Stimulated activated CD4-positive, alpha-beta T cell treated with anti-CD3 and anti-CD28 coated beads, TNF-alpha, amount 100 ng/mL, for 4 hours (primary cell): ENCODE data around the gene EGFL6.
"Not testable (repeated sequence)": the region's sequence is repeated elsewhere in the genome, so short reads cannot be mapped to it uniquely, and the experiment has no call there.

Source experiments
- DNase-seq, 3 experiments: peaks; one replicate each; pipeline ENCODE4 v3.0.0-alpha.2; 2020; ENCODE audit warnings: low read depth in 3 of 3

The EGFL6 gene

DNA sequence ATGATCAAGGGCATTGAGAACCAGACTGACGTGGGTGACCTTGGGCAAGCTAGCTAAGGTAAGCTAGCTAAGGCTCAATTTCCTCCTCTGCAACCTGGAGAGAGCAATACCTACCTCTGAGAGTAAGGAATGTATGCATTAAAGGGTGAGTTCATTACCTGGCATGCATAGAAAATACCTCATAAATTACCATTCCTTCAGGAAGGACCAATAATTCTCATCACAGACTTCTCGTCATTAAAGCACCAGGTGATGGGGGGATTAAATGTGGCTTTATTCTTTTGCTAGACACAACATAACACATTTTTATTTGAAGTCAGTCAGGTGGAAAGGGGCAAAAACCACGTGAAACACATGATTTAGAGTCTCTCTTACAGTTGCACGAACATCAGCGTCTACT, 21.5 kb downstream of the EGFL6 start:
- DNase-seq = no peak

- no peak for DNase-seq
These were observed 28.5 kb downstream of the EGFL6 start for GRCh38 chrX:13597874-13598273.

DNA sequence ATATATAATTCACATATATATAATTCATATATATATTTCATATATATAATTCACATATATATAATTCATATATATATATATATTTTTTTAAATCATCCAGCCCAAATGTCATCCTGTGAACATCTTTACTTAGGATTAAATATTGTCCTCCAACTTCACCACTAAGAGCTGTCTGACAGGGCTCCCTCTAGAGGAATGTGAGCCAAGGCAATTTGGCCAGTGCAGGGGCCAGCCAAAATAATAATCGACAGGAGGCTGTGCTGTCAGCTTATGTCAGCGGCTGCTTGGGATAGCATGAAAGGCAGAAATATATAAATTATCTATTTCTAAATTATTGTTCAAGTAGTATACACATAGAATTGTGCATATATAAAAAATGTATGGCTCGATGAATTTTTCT, 29.5 kb downstream of the EGFL6 start:
- DNase-seq = no peak

GRCh38 chrX:13599491-13599890, 30.1 kb downstream of the EGFL6 start:
- DNase-seq = no peak

DNA sequence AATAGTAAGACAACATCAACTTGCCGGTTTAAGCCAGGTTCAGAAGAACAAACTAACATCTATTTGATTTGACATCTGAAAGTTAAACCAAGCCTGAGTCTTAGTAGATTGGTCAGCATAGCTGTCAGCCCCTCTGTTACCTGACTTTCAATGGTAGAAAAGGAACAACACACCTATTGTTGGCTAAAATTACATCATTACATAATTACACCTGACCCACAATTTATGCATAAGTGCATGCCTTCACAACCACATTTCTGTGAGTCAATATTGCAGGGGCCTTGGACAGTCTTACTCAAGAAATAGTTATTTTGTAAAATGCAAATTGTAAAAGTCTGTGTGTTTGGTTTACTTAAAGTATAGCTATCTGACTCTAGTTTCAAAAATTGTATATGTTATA, 36.2 kb downstream of the EGFL6 start:
- no peak for DNase-seq

- no peak for DNase-seq
These were observed 38.1 kb downstream of the EGFL6 start for GRCh38 chrX:13607331-13607995.

GRCh38 chrX:13607996-13608365, 38.6 kb downstream of the EGFL6 start:
- DNase-seq = no peak

GRCh38 chrX:13614154-13614553, 44.8 kb downstream of the EGFL6 start:
- no peak for DNase-seq

DNA sequence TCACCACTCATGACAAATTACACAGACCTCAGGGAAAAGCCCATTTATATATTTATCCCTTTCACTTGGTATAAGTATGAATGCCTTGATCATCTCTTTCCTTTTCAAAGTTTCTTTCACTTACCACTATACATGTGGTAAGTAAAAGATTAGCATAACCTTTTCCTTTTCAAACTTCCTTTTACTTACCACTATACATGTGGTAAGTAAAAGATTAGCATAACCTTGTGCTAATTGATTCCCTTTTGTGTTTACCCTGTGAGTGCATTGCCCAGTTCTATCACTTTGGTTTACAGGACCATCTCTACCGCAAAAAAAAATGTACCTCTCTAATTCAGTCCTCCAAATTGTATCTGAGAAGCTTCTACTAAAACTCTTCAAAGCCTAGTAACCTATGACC, 50.8 kb downstream of the EGFL6 start:
- DNase-seq = no peak

DNA sequence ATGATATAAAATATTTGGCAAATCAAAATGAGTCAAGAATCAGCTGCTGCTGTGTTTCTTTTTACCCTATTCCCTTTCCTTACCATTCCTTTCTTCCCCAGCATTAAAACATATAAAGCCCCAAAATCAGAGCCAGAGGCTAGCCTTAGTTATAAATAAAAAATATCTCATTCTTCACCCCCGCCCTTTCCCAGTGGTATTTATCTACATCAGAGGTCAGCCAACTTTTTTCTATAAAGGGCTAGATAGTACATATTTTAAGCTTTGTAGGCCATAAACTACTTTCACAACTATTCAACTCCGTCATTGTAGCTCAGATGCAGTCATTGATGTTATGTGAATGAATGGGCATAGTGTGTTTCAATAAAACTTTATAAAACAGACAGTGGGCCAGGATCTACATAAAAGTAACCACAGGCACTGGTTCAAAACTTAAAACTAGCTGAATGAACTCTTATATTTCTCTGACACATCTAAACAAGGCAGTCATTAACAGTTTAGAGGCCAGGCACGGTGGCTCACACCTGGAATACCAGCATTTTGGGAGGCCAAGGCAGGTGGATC, 53.1 kb downstream of the EGFL6 start:
- DNase-seq = no peak

DNA sequence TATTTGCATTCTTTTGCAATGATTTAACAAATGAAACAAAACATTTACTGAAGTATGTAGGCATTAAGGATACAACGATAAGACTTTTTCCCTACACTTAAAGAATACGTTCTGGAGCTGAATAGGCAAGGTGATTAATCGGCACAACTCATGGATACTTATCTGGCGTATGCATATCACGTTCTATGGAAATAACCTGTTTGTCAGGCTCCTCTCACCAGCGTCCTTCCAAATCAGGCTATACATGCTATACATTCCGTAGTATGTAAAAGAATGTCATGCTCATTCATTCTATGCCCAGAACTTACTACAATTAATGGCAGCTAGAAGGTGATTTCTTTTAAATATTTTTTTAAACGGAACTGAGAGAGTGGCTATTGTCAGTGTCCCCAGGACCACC, 57.9 kb downstream of the EGFL6 start:
- DNase-seq = no peak

GRCh38 chrX:13637224-13637623, 67.8 kb downstream of the EGFL6 start:
- DNase-seq = not testable (repeated sequence)

- DNase-seq = no peak
These were observed 68.6 kb downstream of the EGFL6 start for GRCh38 chrX:13638021-13638420.

GRCh38 chrX:13638826-13639225, 69.4 kb downstream of the EGFL6 start:
- DNase-seq = no peak

DNA sequence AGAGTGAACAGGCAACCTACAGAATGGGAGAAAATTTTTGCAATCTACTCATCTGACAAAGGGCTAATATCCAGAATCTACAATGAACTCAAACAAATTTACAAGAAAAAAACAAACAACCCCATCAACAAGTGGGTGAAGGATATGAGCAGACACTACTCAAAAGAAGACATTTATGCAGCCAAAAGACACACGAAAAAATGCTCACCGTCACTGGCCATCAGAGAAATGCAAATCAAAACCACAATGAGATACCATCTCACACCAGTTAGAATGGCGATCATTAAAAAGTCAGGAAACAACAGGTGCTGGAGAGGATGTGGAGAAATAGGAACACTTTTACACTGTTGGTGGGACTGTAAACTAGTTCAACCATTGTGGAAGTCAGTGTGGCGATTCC, 72.3 kb downstream of the EGFL6 start:
- not testable (repeated sequence) for DNase-seq

DNA sequence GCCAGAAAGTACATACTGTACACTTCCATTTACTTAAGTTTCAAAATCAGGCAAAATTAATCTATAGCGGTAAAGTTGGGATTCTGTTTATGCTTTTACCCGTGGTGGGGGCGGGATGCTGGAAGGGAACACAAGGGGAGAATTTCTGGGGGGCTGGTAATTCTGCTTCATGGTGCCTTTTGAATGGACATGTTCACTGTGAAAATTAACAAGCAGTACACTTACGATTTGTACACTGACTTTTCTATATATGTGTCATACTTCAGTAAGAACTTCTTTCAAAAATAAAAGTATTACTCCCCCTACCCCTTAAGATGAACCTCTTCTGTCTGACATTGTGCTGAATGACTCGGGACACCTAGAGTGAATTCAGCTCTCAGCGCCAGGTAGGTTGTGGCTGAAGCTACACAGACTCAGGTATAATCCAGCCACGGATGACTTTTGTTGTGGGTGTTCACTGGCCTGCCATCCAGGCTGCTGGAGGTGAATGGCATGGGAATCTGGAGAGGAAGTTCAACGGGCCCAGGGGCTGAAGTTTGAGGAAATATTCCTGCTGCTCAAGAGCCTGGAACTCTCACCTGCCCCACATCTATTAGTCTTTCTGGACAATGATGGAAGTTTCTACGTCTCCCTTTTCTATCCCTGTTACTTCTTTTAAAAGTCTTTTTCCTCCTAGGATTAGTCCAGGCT, 76.2 kb downstream of the EGFL6 start:
- no peak for DNase-seq

DNA sequence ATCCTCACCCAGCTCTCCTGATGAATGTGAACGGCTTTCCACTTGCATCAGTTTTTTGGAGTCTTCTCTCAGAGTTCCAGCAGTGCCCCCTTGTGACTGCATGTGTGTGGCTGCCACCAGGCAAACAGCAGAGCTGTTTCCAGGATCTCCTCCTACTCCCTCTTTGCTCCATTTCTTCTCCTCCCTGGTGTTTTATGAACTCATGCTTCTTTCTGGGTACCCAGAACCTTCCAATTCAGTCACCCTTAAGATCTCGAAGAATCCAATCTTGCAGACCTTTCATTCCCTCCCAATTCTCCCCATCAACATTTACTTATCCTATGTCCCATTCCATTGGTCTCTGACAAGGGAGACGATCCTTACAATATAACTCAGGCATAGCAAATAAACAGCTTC, 76.8 kb downstream of the EGFL6 start:
- DNase-seq = no peak

GRCh38 chrX:13647709-13648212, 78.4 kb downstream of the EGFL6 start:
- peak in 2 of 3 experiments; percentile 31 to 49 for DNase-seq

DNA sequence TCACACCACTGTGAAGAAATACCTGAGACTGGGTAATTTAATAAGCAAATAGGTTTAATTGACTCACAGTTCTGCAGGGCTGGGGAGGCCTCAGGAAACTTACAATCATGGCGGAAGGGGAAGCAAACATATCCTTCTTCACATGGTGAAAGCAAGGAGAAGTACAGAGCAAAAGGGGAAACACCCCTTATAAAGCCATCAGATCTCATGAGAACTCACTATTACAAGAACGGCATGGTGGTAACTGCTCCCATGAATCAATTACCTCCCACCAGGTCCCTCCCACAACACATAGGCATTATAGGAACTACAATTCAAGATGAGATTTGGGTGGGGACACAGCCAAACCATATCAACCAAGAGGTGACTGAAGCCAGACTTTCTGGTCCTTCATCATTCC, 78.9 kb downstream of the EGFL6 start:
- not testable (repeated sequence) for DNase-seq

GRCh38 chrX:13649838-13650237, 80.4 kb downstream of the EGFL6 start:
- no peak for DNase-seq

- DNase-seq = no peak
These were observed 80.9 kb downstream of the EGFL6 start for GRCh38 chrX:13650318-13650717.

DNA sequence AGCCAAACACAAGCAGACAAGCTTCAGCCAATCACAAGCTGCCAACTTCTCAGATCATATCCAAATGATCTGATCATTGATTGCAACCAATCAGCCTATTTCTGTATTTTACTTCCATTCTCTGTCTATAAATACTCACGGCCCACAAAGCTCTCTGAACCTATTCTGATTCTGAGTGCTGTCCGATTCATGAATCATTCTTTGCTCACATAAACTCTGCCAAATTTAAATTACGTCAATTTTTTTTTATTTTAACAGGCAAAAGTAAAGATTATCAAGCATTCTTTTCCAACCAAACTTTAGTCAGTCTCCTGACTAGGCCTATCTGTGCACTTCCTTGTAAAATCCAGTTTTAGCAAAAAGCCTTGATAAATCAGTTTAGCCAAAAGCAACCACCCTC, 81.7 kb downstream of the EGFL6 start:
- no peak for DNase-seq

DNA sequence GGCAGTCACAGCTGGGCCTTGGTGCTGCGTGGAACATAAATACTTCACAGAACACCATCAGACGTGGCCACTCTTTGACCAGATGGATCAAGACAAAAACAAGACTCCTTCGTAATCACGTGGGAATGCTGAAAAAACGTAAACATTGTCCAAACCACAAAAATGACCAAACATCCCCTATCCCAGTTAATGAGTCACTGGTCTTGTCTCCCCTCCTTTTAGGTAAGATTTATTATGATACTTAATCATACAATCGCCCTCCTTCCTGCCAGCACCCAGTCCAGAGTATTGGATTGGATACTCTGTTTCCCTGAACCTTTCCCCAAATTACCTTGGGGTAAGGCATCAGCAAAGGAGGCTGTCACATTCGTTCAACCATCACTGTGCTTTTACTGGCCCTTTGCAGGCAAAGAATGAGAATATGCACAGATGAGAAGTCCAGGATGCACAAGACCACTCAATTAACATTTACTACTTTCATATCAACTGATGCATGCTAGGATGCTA, 82.9 kb downstream of the EGFL6 start:
- no peak for DNase-seq
